GM12878 (cell line): ENCODE data around the gene UAP1. TPM values are rescaled to one million over a fixed set of nuclear protein-coding genes. Genes with fewer than 3 reads are reported as not detected.

Source experiments
- ATAC-seq: fragments of 200-7000 bp; cut with Tn5 transposase; 3 replicates; pipeline ENCODE4 v1.9.1; 2020; ENCODE audit warnings: mild to moderate bottlenecking, moderate library complexity
- BruUV-seq: library from RNA; stranded (reverse); fragments of 400-500 nt; replicated peaks from 2 replicates; lab custom pipeline; 2021; lab: Mats Ljungman, UMichigan
- CTCF ChIA-PET: fragments of 300-600 bp; sonication (Branson Sonifier 250); formaldehyde crosslinking; extraction: SDS; loops from one replicate; lab custom pipeline; 2021; ENCODE audit warnings: inconsistent platforms; lab: Yijun Ruan, JAX
- POLR2A ChIA-PET: fragments of 350-600 bp; formaldehyde crosslinking; extraction: SDS; loops from one replicate; lab custom pipeline; 2021; ENCODE audit warnings: inconsistent platforms; lab: Charles Lee
- RAD21 ChIA-PET: fragments of 300-600 bp; sonication (Branson Sonifier 250); formaldehyde crosslinking; loops from one replicate; lab custom pipeline; 2023; ENCODE audit warnings: antibody characterized with exemption; ENCODE audit not compliant: unreplicated experiment; lab: Charles Lee
- SMC1A ChIA-PET: fragments of 300-600 bp; sonication (Branson Sonifier 250); formaldehyde crosslinking; loops from one replicate; lab custom pipeline; 2023; ENCODE audit not compliant: unreplicated experiment, uncharacterized antibody; lab: Charles Lee
- DNase-seq: peaks from one replicate; pipeline ENCODE4 v3.0.0-alpha.2; 2011; ENCODE audit warnings: low read depth, low spot score
- FAIRE-seq: peaks from 3 replicates; lab custom pipeline; 2011; peaks lifted over from hg19 to GRCh38; lab: Jason Lieb, UNC
- H2AFZ ChIP-seq: 2 replicates; pipeline ENCODE4 v1.6.0; 2011; ENCODE audit warnings: low read depth, low read length, control low read depth; ENCODE audit not compliant: control insufficient read depth
- H3K27ac ChIP-seq: 2 replicates; pipeline ENCODE4 v1.5.1; 2011; ENCODE audit warnings: control low read depth; ENCODE audit not compliant: control insufficient read depth, insufficient read depth
- H3K27me3 ChIP-seq, 2 experiments: replicated peaks in 1 of 2; 2 replicates each; pipeline versions ENCODE4 v1.6.0 to v1.6.1; 2011; ENCODE audit warnings: low read length in 1 of 2; ENCODE audit not compliant: control insufficient read depth in 2 of 2, insufficient read depth in 2 of 2
- H3K36me3 ChIP-seq, 2 experiments: 2 replicates each; pipeline ENCODE4 v1.5.1; 2011; ENCODE audit warnings: low read length in 1 of 2; ENCODE audit not compliant: control insufficient read depth in 2 of 2, insufficient read depth in 2 of 2
- H3K4me1 ChIP-seq: 2 replicates; pipeline ENCODE4 v1.6.1; 2011; ENCODE audit warnings: mild to moderate bottlenecking, low read length, moderate library complexity, mixed read lengths; ENCODE audit not compliant: control insufficient read depth, insufficient read depth
- H3K4me2 ChIP-seq: 2 replicates; pipeline ENCODE4 v1.6.0; 2011; ENCODE audit warnings: control low read depth; ENCODE audit not compliant: control insufficient read depth, insufficient read depth
- H3K4me3 ChIP-seq: fragments of 200-600 bp; sonication (generic); 2 replicates; pipeline ENCODE4 v1.5.1; 2016
- H3K79me2 ChIP-seq: 2 replicates; pipeline ENCODE4 v1.6.0; 2011; ENCODE audit warnings: low read length; ENCODE audit not compliant: control insufficient read depth, insufficient read depth
- H3K9ac ChIP-seq: 2 replicates; pipeline ENCODE4 v1.8.0; 2011; ENCODE audit warnings: low read length, control low read depth, mixed read lengths; ENCODE audit not compliant: control insufficient read depth, insufficient read depth
- H3K9me3 ChIP-seq: replicated peaks from 3 replicates; pipeline ENCODE4 v1.5.1; 2011; ENCODE audit warnings: mild to moderate bottlenecking, low read length; ENCODE audit not compliant: control insufficient read depth, insufficient read depth
- H4K20me1 ChIP-seq: 2 replicates; pipeline ENCODE4 v1.6.0; 2011; ENCODE audit not compliant: control insufficient read depth, insufficient read depth
- SMC3 ChIP-seq: IDR thresholded peaks from 2 replicates; pipeline ENCODE4 v1.6.1; 2011; ENCODE audit warnings: low read length, improper control_type of control experiment, borderline replicate concordance
- TARDBP ChIP-seq: IDR thresholded peaks from 2 replicates; pipeline ENCODE4 v1.6.1; 2016; ENCODE audit warnings: borderline replicate concordance
- whole genome bisulfite sequencing: methylation state at CpG from one replicate; pipeline ENCODE4 v1.1.6; 2016; ENCODE audit warnings: low lambda C conversion rate; ENCODE audit not compliant: insufficient replicate concordance, insufficient coverage; ENCODE audit errors: missing lambda C conversion rate; 5-methylcytosine and 5-hydroxymethylcytosine counted together
- in situ Hi-C: fragments of 300-500 bp; cut with MboI; formaldehyde crosslinking; loops from 9 replicates; pipeline ENCODE4 v1.14.3; 2018; ENCODE audit warnings: mixed read lengths
- intact Hi-C: fragments of 100-400 bp; cut with micrococcal nuclease; formaldehyde crosslinking; loops from one replicate; pipeline ENCODE4 v1.14.2; 2022; ENCODE audit not compliant: unreplicated experiment
- polyA plus RNA-seq, 11 experiments: library from polyadenylated mRNA; depleted of rRNA in 4 of 11; unstranded in 6 of 11; stranded (reverse) in 5 of 11; fragments of >200 nt; fragmentation: Nextera tagmentation in 4 of 11; fragmentation: Illumina TruSeq in 1 of 11; extraction: Ambion mirVana in 4 of 11; extraction: Trizol in 1 of 11; gene quantifications; 1 replicate in 1 of 11; 2 replicates in 10 of 11; pipeline versions ENCODE4 v1.2.1 to v1.2.3, GENCODE V29; 2011 to 2016; ENCODE audit warnings: inconsistent platforms in 2 of 11, missing spikeins in 2 of 11, low read depth in 1 of 11
- total RNA-seq, 4 experiments: library from RNA; depleted of rRNA in 3 of 4; stranded (reverse); fragments of >200 nt in 3 of 4; fragmentation: Illumina TruSeq in 1 of 4; extraction: Trizol in 1 of 4; gene quantifications; 2 replicates each; pipeline versions ENCODE4 v1.2.1 to v1.2.3, GENCODE V29; 2013 to 2021
- TF ChIP-seq, protein P1 (sequence below): fragments of 450-650 bp; formaldehyde crosslinking; IDR thresholded peaks from 2 replicates; pipeline ENCODE4 v1.5.0; 2022; ENCODE audit warnings: mild to moderate bottlenecking, missing genetic modification characterization

Gene UAP1
- total and polyA plus RNA-seq, 10 of the 15 experiments (the other 5 are each of a cell fraction or from before 2014, with no cell fraction given): 19.2 to 43.0 (median 30.7) TPM

DNA sequence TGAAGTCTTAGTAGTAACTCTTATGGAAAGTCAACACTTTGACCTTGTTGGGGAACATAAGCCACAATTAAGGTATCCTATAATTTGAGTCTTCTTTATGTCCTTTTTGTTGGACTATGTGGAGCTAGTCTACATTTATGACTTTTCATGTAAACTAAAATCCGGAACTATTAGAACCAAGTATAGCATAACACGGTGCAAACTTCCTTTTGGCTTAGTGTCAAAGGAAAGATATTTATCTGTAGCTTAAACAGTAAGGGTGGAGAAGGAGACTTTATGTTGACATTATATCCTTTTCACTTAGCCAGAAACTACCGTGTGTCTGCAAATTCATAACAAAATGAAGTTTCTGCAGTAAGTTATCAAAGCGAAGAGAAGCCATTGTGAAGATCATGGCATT lies 7.3 kb downstream of the UAP1 start:
- intact Hi-C loops: no loop called here
- RAD21 ChIA-PET: interaction anchor here (1.5 to 1.7 kb wide), 2 partner anchors 45 to 70 kb away, joined by 3 to 4 read pairs; no protein-coding TSS in a partner anchor

More for the DNA sequence above, 7.3 kb downstream of the UAP1 start:
- ChIA-PET SMC1A (interaction anchor here (0.8 to 0.9 kb wide), 2 partner anchors 9 to 59 kb away, joined by 3 read pairs; no protein-coding TSS in a partner anchor), CTCF (interaction anchor here (0.9 to 4.0 kb wide), 4 partner anchors 9 to 45 kb away, joined by 4 to 15 read pairs (median 4); no protein-coding TSS in a partner anchor), POLR2A (interaction anchor here (1.8 kb wide), 1 partner anchor 9 kb away, joined by 4 read pairs; no protein-coding TSS in a partner anchor)
- no peak overlapping the region for H3K4me2 ChIP-seq
- H3K4me3 ChIP-seq: no peak overlapping the region
- H3K9me3 ChIP-seq: no peaks in the 10 kb centered on the region
- in situ Hi-C loops: no loop called here
- ATAC-seq: no peak
- H3K79me2 ChIP-seq: peaks cover 7% of the 10 kb centered on the region
- BruUV-seq: no TSS peak
- 0 out of 4 replicates have a peak, but pooled peaks cover 0 to 4% of the 10 kb centered on the region in 2 experiments for H3K36me3 ChIP-seq
- no peak overlapping the region for H3K27ac ChIP-seq
- H3K4me1 ChIP-seq: no peaks in the 10 kb centered on the region; the same call in 1 of the 2 replicates
- no peak overlapping the region for H2AFZ ChIP-seq
- over 99% methylated on average over 4 of the region's 4 CpGs for WGBS
- H4K20me1 ChIP-seq: no peaks in the 10 kb centered on the region
- FAIRE-seq: no peak
- no peak for DNase-seq
- TF ChIP-seq TARDBP (no peak), SMC3 (no peak)
- TF ChIP-seq, protein P1, sequence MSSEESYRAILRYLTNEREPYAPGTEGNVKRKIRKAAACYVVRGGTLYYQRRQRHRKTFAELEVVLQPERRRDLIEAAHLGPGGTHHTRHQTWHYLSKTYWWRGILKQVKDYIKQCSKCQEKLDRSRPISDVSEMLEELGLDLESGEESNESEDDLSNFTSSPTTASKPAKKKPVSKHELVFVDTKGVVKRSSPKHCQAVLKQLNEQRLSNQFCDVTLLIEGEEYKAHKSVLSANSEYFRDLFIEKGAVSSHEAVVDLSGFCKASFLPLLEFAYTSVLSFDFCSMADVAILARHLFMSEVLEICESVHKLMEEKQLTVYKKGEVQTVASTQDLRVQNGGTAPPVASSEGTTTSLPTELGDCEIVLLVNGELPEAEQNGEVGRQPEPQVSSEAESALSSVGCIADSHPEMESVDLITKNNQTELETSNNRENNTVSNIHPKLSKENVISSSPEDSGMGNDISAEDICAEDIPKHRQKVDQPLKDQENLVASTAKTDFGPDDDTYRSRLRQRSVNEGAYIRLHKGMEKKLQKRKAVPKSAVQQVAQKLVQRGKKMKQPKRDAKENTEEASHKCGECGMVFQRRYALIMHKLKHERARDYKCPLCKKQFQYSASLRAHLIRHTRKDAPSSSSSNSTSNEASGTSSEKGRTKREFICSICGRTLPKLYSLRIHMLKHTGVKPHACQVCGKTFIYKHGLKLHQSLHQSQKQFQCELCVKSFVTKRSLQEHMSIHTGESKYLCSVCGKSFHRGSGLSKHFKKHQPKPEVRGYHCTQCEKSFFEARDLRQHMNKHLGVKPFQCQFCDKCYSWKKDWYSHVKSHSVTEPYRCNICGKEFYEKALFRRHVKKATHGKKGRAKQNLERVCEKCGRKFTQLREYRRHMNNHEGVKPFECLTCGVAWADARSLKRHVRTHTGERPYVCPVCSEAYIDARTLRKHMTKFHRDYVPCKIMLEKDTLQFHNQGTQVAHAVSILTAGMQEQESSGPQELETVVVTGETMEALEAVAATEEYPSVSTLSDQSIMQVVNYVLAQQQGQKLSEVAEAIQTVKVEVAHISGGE (CRISPR knock-in tag): no peak
- H3K27me3 ChIP-seq: no peaks in the 10 kb centered on the region
- no peak overlapping the region for H3K9ac ChIP-seq
